Effector memory CD8-positive, alpha-beta T cell (primary cell): Measurements from ENCODE around the gene STAT1.
"Not testable (repeated sequence)": the region's sequence is repeated elsewhere in the genome, so short reads cannot be mapped to it uniquely, and the experiment has no call there.

Source experiments
- ATAC-seq: fragments of 150-1000 bp; cut with Tn5 transposase; replicated peaks from 2 replicates; pipeline ENCODE4 v1.10.0; 2021; ENCODE audit warnings: mild to moderate bottlenecking, moderate library complexity
- DNase-seq, 3 experiments: peaks; one replicate each; pipeline ENCODE4 v3.0.0; 2021
- H3K27ac Mint-ChIP-seq, 2 donors: one replicate each; pipeline ENCODE4 v1.8.0; 2022; ENCODE audit warnings: mild to moderate bottlenecking in 2 of 2, mixed read lengths in 2 of 2, moderate library complexity in 2 of 2
- H3K27me3 Mint-ChIP-seq, 2 donors: one replicate each; pipeline ENCODE4 v1.8.0; 2022; ENCODE audit warnings: mixed read lengths in 2 of 2
- H3K36me3 Mint-ChIP-seq: one replicate; pipeline ENCODE4 v1.8.0; 2022; ENCODE audit warnings: mild to moderate bottlenecking, moderate library complexity, mixed read lengths; ENCODE audit not compliant: insufficient read depth
- H3K4me1 Mint-ChIP-seq, 2 donors: one replicate each; pipeline ENCODE4 v1.8.0; 2022; ENCODE audit warnings: low read depth in 2 of 2, mixed read lengths in 2 of 2
- H3K4me3 Mint-ChIP-seq, 2 donors: one replicate each; pipeline ENCODE4 v1.8.0; 2022; ENCODE audit warnings: mild to moderate bottlenecking in 2 of 2, mixed read lengths in 2 of 2, moderate library complexity in 2 of 2
- H3K9me3 Mint-ChIP-seq, 2 donors: one replicate each; pipeline ENCODE4 v1.8.0; 2022; ENCODE audit warnings: mixed read lengths in 2 of 2

The STAT1 gene

GRCh38 chr2:190965580-190966222 is 48.3 kb downstream of the STAT1 start:
- ATAC-seq (no peak), DNase-seq (no peak)
- Mint-ChIP-seq H3K27me3 (no peaks in the 10 kb centered on the region), H3K27ac (peak overlapping the region; percentile 82 to 85), H3K4me3 (no peak overlapping the region), H3K36me3 (peaks cover 71% of the 10 kb centered on the region), H3K9me3 (no peaks in the 10 kb centered on the region), H3K4me1 (peaks cover 10 to 42% of the 10 kb centered on the region in 2 donors)

- Mint-ChIP-seq H3K4me3 (peak overlapping the region in 1 of 2 donors; percentile 33), H3K9me3 (no peaks in the 10 kb centered on the region)
Measured at GRCh38 chr2:190964170-190964795, 49.7 kb downstream of the STAT1 start.

GRCh38 chr2:190963088-190963487 is 50.9 kb downstream of the STAT1 start:
- DNase-seq, result no peak
- Mint-ChIP-seq H3K27ac (peak overlapping the region; percentile 1 to 86), H3K36me3 (peaks cover 49% of the 10 kb centered on the region), H3K4me3 (no peak overlapping the region), H3K27me3 (no peaks in the 10 kb centered on the region), H3K4me1 (peaks cover 13 to 46% of the 10 kb centered on the region in 2 donors), H3K9me3 (no peaks in the 10 kb centered on the region)
- ATAC-seq, result no peak

More at GRCh38 chr2:190964170-190964795, 49.7 kb downstream of the STAT1 start:
- peak overlapping the region; percentile 85 to 86 for H3K27ac Mint-ChIP-seq
- ATAC-seq, result peak; percentile 80
- peaks cover 61% of the 10 kb centered on the region for H3K36me3 Mint-ChIP-seq
- DNase-seq, result no peak
- no peaks in the 10 kb centered on the region for H3K27me3 Mint-ChIP-seq
- H3K4me1 Mint-ChIP-seq, result peaks cover 10 to 41% of the 10 kb centered on the region in 2 donors

GRCh38 chr2:190961918-190962487 is 52.0 kb downstream of the STAT1 start:
- H3K27me3 Mint-ChIP-seq, result no peaks in the 10 kb centered on the region
- no peak for ATAC-seq
- H3K9me3 Mint-ChIP-seq, result no peaks in the 10 kb centered on the region
- H3K36me3 Mint-ChIP-seq, result peaks cover 45% of the 10 kb centered on the region
- no peak for DNase-seq
- peaks cover 10 to 43% of the 10 kb centered on the region in 2 donors for H3K4me1 Mint-ChIP-seq
- no peak overlapping the region for H3K4me3 Mint-ChIP-seq
- H3K27ac Mint-ChIP-seq, result peak overlapping the region; percentile 1 to 86

GRCh38 chr2:190961117-190961516 is 52.9 kb downstream of the STAT1 start:
- not testable (repeated sequence) for DNase-seq, H3K9me3 Mint-ChIP-seq, ATAC-seq, H3K4me3 Mint-ChIP-seq, H3K27me3 Mint-ChIP-seq
- H3K36me3 Mint-ChIP-seq, result peaks cover 41% of the 10 kb centered on the region
- peak overlapping the region; percentile 24 to 86 for H3K27ac Mint-ChIP-seq
- H3K4me1 Mint-ChIP-seq, result peaks cover 8 to 45% of the 10 kb centered on the region in 2 donors

GRCh38 chr2:190959911-190960788 is 53.8 kb downstream of the STAT1 start:
- no peak for DNase-seq
- no peak for ATAC-seq
- Mint-ChIP-seq H3K4me1 (peaks cover 8 to 47% of the 10 kb centered on the region in 2 donors), H3K36me3 (peaks cover 36% of the 10 kb centered on the region), H3K27ac (peak overlapping the region; percentile 24 to 61), H3K9me3 (peaks cover 0 to 1% of the 10 kb centered on the region in 2 donors), H3K27me3 (no peaks in the 10 kb centered on the region), H3K4me3 (no peak overlapping the region)

- Mint-ChIP-seq H3K4me1 (peaks cover 1 to 23% of the 10 kb centered on the region in 2 donors), H3K27ac (no peak overlapping the region), H3K36me3 (no peaks in the 10 kb centered on the region), H3K27me3 (no peaks in the 10 kb centered on the region), H3K9me3 (peaks cover 0 to 1% of the 10 kb centered on the region in 2 donors), H3K4me3 (no peak overlapping the region)
- ATAC-seq (no peak), DNase-seq (no peak)
Measured at GRCh38 chr2:190953257-190953656, 60.7 kb downstream of the STAT1 start.

GRCh38 chr2:190950566-190950991 is 63.4 kb downstream of the STAT1 start:
- Mint-ChIP-seq H3K36me3 (no peaks in the 10 kb centered on the region), H3K9me3 (no peaks in the 10 kb centered on the region), H3K27ac (no peak overlapping the region), H3K4me3 (no peak overlapping the region), H3K4me1 (peaks cover 4 to 6% of the 10 kb centered on the region in 2 donors), H3K27me3 (no peaks in the 10 kb centered on the region)
- ATAC-seq (no peak), DNase-seq (no peak)

- ATAC-seq, result no peak
- Mint-ChIP-seq H3K4me1 (peaks cover 4 to 6% of the 10 kb centered on the region in 2 donors), H3K9me3 (no peaks in the 10 kb centered on the region), H3K27me3 (no peaks in the 10 kb centered on the region), H3K36me3 (no peaks in the 10 kb centered on the region), H3K4me3 (no peak overlapping the region), H3K27ac (no peak overlapping the region)
- no peak for DNase-seq
Measured at GRCh38 chr2:190948671-190949070, 65.3 kb downstream of the STAT1 start.

- no peaks in the 10 kb centered on the region for H3K36me3 Mint-ChIP-seq
- peaks cover 4 to 6% of the 10 kb centered on the region in 2 donors for H3K4me1 Mint-ChIP-seq
- ATAC-seq (peak; percentile 87), DNase-seq (no peak)
- H3K4me3 Mint-ChIP-seq, result peak overlapping the region in 1 of 2 donors; percentile 45
- H3K9me3 Mint-ChIP-seq, result no peaks in the 10 kb centered on the region
- H3K27ac Mint-ChIP-seq, result peak overlapping the region in 1 of 2 donors; percentile 46
- H3K27me3 Mint-ChIP-seq, result no peaks in the 10 kb centered on the region
Measured at GRCh38 chr2:190947711-190948251, 66.2 kb downstream of the STAT1 start.

- no peak overlapping the region for H3K27ac Mint-ChIP-seq
- no peak overlapping the region for H3K4me3 Mint-ChIP-seq
- no peaks in the 10 kb centered on the region for H3K27me3 Mint-ChIP-seq
- no peaks in the 10 kb centered on the region for H3K9me3 Mint-ChIP-seq
- H3K36me3 Mint-ChIP-seq, result no peaks in the 10 kb centered on the region
- DNase-seq, result no peak
- H3K4me1 Mint-ChIP-seq, result peaks cover 4% of the 10 kb centered on the region in 2 donors
- ATAC-seq, result peak; percentile 18
Measured at GRCh38 chr2:190947141-190947540, 66.8 kb downstream of the STAT1 start.

- ATAC-seq, result no peak
Measured at GRCh38 chr2:190943706-190944105, 70.3 kb downstream of the STAT1 start.

GRCh38 chr2:190942697-190943096 is 71.3 kb downstream of the STAT1 start:
- ATAC-seq, result no peak
- Mint-ChIP-seq H3K4me3 (no peak overlapping the region), H3K9me3 (no peaks in the 10 kb centered on the region), H3K27me3 (no peaks in the 10 kb centered on the region), H3K27ac (no peak overlapping the region), H3K4me1 (peaks cover 0 to 3% of the 10 kb centered on the region in 2 donors), H3K36me3 (no peaks in the 10 kb centered on the region)
- DNase-seq, result no peak

More at GRCh38 chr2:190943706-190944105, 70.3 kb downstream of the STAT1 start:
- Mint-ChIP-seq H3K27ac (no peak overlapping the region), H3K4me3 (no peak overlapping the region), H3K4me1 (peaks cover 0 to 4% of the 10 kb centered on the region in 2 donors), H3K9me3 (no peaks in the 10 kb centered on the region), H3K27me3 (no peaks in the 10 kb centered on the region), H3K36me3 (no peaks in the 10 kb centered on the region)
- no peak for DNase-seq
